ENCODE measurements around the gene PADI2. TPM values are rescaled to one million over a fixed set of nuclear protein-coding genes. Genes with fewer than 3 reads are reported as not detected.

Gene PADI2
- total RNA-seq, 2 experiments from 2014 or later: 0.06 TPM; not detected in 1

DNA sequence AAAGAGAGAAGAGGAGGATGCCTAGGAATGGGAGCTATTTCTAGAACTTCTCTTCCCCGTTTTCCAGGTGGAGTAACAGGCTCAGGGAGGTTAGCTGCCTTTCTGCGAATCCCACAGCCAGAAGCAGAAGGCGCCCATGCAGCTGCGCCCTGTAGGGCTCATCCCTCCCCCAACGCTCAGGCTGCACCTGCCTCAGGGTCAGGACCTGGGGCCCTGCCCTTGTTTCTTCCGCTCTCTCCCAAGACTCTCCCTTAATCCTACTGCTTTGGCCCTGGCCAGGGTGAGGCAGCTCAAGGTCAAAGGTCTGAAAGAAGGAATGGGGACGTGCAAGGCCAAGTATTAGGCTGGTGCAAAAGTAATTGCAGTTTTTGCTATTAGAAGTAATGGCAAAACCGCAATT is 30.5 kb upstream of the PADI2 start:
- Mint-ChIP-seq H3K9me3 (peaks cover 23% of the 10 kb centered on the region), H3K4me3 (no peak overlapping the region), H3K4me1 (no peaks in the 10 kb centered on the region), H3K27ac (no peak overlapping the region), H3K27me3 (peaks cover 34% of the 10 kb centered on the region), H3K36me3 (peaks cover 12% of the 10 kb centered on the region)
- DNase-seq: no peak

DNA sequence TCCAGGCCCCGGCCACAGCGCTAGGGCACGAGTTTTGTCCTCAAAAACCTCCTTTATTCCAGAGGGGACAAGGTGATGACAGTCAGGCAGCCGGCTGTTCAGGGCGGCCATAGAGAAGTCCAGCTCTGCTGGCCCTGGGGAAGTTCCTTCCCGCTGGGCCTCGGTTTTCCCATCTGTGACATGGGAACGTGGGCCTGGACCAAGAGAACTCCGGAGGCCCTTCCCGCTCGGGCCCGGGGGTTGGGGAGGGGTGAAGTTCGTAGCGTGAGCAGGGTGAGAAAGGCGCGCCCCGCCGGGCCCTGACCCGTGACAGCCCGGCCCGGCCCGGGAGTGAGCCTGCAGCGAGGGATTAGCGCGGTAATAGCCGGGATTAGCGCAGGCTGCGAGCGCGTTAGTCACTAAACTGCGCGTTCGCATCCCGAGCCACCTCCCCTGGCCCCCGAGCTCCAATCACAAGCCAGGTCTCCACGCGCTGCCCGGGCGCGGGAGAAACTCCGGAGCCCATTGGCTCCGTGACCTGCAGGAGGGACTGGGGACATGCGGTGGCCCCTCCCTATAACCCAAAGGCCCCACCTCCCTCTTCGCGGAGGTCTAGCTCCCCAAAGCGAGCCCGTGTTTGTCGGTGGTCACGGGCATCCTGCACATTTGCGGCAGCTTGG is 29.8 kb upstream of the PADI2 start:
- H3K4me1 Mint-ChIP-seq: no peaks in the 10 kb centered on the region
- DNase-seq: no peak
- peaks cover 16% of the 10 kb centered on the region for H3K9me3 Mint-ChIP-seq
- H3K4me3 Mint-ChIP-seq: no peak overlapping the region
- H3K27ac Mint-ChIP-seq: no peak overlapping the region
- H3K27me3 Mint-ChIP-seq: peaks cover 28% of the 10 kb centered on the region
- H3K36me3 Mint-ChIP-seq: peaks cover 7% of the 10 kb centered on the region

DNA sequence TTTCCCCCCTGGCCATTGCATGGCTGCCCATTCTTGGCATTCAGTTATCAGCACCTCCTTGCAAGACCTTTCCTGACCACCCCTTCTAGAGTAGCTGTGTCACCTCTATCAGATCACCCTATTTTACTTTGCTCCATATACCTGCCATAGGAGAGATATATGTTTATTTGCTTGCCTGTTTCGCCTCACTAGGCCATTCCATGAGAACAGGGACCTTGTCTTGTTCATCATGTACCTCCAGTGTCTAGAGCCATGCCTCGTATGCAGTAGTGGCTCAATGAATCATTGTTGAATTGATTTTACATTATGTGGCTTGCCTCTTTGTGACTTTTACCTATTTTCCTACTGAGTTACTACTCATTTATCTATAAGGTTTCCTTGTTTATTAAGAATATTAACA is 26.4 kb upstream of the PADI2 start:
- peaks cover 19% of the 10 kb centered on the region for H3K27me3 Mint-ChIP-seq
- peaks cover 2% of the 10 kb centered on the region for H3K9me3 Mint-ChIP-seq
- H3K27ac Mint-ChIP-seq: no peak overlapping the region

DNA sequence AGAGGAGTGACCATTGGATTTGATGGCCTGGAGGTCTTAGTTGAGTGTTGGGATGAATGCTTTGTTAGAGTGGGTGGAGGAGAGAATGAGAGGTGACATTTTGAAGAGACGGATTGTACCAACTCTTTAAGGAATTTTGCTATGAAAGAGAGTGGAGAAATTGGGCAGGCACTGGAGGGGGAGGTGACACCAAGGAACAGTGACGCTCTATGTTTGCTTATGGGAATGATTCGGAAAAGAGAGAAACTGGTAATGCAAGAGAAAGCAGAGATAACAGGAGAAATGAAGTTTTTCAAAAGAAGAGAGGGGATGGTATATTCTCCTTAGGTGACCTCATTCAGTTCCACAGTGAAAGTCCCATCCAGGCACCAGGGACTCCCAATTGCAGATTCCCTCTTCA is 24.5 kb upstream of the PADI2 start:
- no peak for DNase-seq
- peaks cover 2% of the 10 kb centered on the region for H3K9me3 Mint-ChIP-seq
- no peaks in the 10 kb centered on the region for H3K36me3 Mint-ChIP-seq
- peaks cover 6% of the 10 kb centered on the region for H3K27me3 Mint-ChIP-seq
- no peaks in the 10 kb centered on the region for H3K4me1 Mint-ChIP-seq
- no peak overlapping the region for H3K4me3 Mint-ChIP-seq
- no peak overlapping the region for H3K27ac Mint-ChIP-seq

More for the DNA sequence above, 26.4 kb upstream of the PADI2 start:
- Mint-ChIP-seq H3K4me1 (no peaks in the 10 kb centered on the region), H3K4me3 (no peak overlapping the region), H3K36me3 (no peaks in the 10 kb centered on the region)
- DNase-seq: no peak

DNA sequence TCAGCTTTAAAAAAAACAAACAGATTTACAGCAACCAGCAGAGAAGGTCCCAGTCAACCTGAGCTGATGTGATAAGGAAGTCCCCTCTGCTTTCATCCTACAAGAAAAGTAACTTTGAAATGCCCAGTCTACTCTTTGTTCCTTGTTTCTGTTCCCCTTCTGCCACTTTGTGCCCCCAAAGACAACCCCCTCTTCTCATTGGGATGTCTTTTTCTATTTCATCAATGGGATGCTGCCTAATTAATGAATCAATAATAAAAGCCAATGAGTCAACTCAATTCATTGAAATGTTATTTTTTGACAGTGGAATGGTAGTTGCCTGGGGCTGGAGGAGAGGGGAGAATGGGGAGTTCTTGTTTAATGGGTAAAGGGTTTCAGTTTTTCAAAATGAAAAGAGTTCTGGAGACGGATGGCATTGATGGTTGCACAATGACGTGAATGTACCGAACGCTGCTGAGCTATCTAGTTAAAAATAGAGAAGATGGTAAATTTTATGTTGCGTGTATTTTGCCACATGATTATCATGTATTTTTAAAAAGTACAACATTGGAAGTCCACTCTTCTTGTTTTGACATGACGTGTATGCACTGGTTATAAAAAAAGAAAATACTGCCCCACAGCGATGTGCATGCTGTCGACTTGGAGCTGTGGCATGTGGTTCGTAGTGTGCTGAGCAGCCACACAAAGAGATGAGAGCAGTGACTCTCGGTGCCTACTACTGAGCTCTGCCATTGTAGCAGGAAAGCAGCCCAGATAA is 22.4 kb upstream of the PADI2 start:
- peaks cover 2% of the 10 kb centered on the region for H3K9me3 Mint-ChIP-seq
- no peaks in the 10 kb centered on the region for H3K36me3 Mint-ChIP-seq
- DNase-seq: no peak
- no peak overlapping the region for H3K27ac Mint-ChIP-seq
- no peak overlapping the region for H3K4me3 Mint-ChIP-seq
- H3K27me3 Mint-ChIP-seq: peaks cover 8% of the 10 kb centered on the region
- H3K4me1 Mint-ChIP-seq: no peaks in the 10 kb centered on the region

DNA sequence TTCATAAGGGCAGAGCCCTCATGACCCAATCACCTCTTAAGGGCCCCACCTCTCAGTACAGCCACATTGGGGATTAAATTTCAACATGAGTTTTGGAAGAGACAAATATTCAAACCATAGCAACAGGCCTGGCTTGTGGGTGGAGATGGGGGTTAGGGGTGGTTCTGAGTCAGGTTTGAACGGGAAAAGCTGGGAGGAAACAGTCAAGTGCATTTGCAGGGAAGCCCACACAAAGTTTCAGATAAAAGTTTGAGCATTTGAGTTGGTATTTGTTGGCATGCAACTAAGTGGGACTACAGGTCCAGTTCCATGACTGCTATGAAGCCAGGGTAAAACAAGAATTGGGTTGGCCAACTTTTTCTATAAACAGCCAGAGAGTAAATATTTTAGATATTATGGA is 21.0 kb upstream of the PADI2 start:
- DNase-seq: no peak

DNA sequence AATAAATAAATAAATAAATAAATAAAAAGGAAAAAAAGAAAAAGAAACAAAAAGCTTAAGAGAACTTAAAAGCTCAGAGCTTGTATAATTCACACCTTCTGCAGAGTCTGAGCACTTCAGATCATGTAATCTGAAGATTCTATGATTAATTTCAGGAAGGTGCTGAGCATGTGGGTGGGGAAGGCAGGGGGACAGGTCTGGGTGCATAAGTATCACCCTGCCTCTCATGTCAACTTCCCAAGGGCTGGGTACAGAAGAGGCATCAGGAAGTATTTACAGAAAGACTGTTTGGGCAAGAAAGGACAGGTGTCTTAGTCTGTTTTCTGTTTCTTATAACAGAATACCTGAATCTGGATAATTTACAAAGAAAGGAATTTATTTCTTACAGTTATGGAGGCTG is 20.4 kb upstream of the PADI2 start:
- no peak for DNase-seq
- no peak overlapping the region for H3K27ac Mint-ChIP-seq
- peaks cover 11% of the 10 kb centered on the region for H3K27me3 Mint-ChIP-seq
- H3K4me1 Mint-ChIP-seq: no peaks in the 10 kb centered on the region
- peaks cover 2% of the 10 kb centered on the region for H3K9me3 Mint-ChIP-seq
- no peaks in the 10 kb centered on the region for H3K36me3 Mint-ChIP-seq
- no peak overlapping the region for H3K4me3 Mint-ChIP-seq

More for the DNA sequence above, 21.0 kb upstream of the PADI2 start:
- Mint-ChIP-seq H3K4me1 (no peaks in the 10 kb centered on the region), H3K36me3 (no peaks in the 10 kb centered on the region), H3K27me3 (peaks cover 8% of the 10 kb centered on the region), H3K27ac (no peak overlapping the region), H3K4me3 (no peak overlapping the region), H3K9me3 (peaks cover 2% of the 10 kb centered on the region)

DNA sequence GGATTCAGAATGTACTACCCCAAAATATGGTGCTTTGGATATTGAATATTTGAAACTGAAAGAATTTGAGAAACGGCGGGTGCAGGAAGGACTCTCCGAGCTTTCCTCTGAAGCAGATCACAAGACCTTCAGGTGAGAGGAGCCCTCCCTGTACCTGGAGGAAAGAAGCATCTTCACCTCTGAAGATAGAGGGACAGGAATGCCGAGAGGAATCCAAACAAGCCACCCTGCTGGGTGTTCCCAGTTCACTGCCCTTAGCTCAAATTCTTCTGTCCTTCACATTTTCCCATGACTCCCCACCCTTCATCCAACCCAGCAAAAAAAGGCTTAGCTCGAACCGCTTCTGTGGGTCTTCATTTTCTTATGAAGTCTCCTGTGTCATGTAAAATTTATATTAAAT is 18.2 kb upstream of the PADI2 start:
- H3K9me3 Mint-ChIP-seq: no peaks in the 10 kb centered on the region
- H3K36me3 Mint-ChIP-seq: no peaks in the 10 kb centered on the region
- no peak for DNase-seq
- H3K4me3 Mint-ChIP-seq: no peak overlapping the region
- no peaks in the 10 kb centered on the region for H3K4me1 Mint-ChIP-seq
- H3K27ac Mint-ChIP-seq: no peak overlapping the region
- peaks cover 13% of the 10 kb centered on the region for H3K27me3 Mint-ChIP-seq

DNA sequence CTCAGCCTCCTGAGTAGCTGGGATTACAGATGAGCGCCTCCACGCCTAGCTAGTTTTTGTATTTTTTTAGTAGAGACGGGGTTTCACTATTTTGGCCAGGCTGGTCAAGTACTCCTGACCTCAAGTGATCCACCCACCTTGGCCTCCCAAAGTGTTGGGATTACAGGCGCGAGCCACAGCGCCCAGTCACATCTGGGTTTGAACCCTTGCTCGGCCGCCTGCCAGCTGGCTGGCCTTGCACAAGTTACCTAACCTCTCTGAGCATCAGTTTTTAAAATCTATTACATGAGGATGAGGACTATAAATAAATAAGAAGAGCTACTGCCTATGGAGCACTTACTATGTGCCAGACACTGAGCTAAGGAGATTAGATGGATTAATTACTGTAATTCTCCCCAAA is 17.7 kb upstream of the PADI2 start:
- peaks cover 13% of the 10 kb centered on the region for H3K27me3 Mint-ChIP-seq
- no peaks in the 10 kb centered on the region for H3K9me3 Mint-ChIP-seq
- H3K27ac Mint-ChIP-seq: no peak overlapping the region
- no peaks in the 10 kb centered on the region for H3K4me1 Mint-ChIP-seq
- no peak for DNase-seq
- H3K4me3 Mint-ChIP-seq: no peak overlapping the region
- H3K36me3 Mint-ChIP-seq: no peaks in the 10 kb centered on the region

DNA sequence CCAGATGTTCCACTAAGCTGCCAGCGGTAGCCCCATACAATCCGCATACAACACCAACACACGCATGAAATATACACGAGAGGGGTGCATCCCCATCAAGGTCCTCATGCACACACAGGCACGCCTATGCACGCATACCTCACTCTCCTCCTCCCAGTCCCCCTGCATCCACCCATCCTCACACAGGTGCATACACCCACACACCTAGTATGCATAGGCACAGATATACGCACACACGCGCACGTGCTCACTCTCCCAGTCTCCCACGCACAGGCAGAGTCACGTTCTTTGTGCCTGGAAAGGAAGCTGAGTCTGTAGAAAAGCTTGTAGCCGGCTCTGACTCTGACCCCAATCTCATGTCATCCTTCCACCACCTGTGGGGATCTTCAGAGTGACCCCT is 16.9 kb upstream of the PADI2 start:
- Mint-ChIP-seq H3K9me3 (no peaks in the 10 kb centered on the region), H3K4me1 (no peaks in the 10 kb centered on the region), H3K27me3 (peaks cover 10% of the 10 kb centered on the region), H3K4me3 (no peak overlapping the region), H3K27ac (no peak overlapping the region), H3K36me3 (no peaks in the 10 kb centered on the region)
- no peak for DNase-seq

DNA sequence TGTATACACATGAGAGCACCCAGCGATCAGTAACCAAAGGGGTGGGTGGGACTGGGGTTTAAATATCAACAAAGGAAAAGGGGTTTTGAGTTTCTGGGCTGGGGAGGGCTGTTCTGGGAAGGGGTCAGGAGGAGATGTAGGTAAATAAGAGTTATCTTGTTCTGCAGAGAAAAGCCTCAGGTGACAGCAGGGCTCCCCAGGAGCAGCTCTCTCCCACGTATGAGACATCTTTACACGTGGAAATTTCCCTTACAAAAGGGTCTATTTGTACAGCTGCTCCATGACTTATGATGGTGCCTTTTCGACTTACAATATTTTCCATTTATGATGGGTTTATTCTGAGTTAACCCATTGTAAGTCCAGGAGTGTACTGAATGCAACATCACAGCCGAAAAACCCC is 16.3 kb upstream of the PADI2 start:
- H3K9me3 Mint-ChIP-seq: no peaks in the 10 kb centered on the region
- H3K27ac Mint-ChIP-seq: no peak overlapping the region
- no peak overlapping the region for H3K4me3 Mint-ChIP-seq
- no peaks in the 10 kb centered on the region for H3K36me3 Mint-ChIP-seq
- no peaks in the 10 kb centered on the region for H3K4me1 Mint-ChIP-seq
- DNase-seq: no peak
- H3K27me3 Mint-ChIP-seq: peaks cover 10% of the 10 kb centered on the region

DNA sequence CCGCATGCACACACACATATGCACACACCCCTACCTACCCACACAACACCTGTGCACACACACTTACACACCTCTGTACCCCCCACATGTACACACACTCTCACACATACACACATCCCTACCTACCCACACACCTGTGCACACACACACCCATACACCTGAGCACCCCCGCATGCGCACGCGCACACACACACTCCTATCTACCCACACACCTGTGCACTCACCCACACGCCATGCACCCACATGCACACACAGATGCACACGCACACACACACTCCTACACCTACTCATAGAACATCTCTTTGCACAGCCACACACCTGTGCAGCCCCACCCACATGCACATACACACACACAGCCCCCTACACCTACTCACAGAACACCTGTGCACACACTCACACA is 15.5 kb upstream of the PADI2 start:
- Mint-ChIP-seq H3K27ac (no peak overlapping the region), H3K4me1 (no peaks in the 10 kb centered on the region)

DNA sequence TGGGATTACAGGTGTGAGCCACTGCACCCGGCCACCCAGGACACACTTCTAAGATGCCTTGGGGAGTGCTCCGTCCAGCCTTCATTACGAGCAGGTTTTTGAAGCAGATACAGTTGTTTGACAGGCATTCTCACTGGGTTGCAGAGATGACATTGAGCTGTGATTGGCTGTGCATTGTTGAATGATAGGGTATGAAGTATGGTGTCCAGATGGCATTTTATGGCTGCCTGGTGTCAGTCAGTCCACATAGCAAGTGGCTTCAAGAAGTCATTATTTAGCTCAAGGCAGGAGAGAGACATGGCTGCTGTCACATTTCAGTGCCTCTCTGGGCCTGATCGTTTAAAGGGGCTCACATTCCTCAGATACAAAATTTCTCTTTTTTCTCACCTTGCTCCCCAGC is 14.8 kb upstream of the PADI2 start:
- H3K4me1 Mint-ChIP-seq: no peaks in the 10 kb centered on the region
- H3K9me3 Mint-ChIP-seq: no peaks in the 10 kb centered on the region
- H3K4me3 Mint-ChIP-seq: no peak overlapping the region
- H3K27me3 Mint-ChIP-seq: peaks cover 10% of the 10 kb centered on the region
- H3K27ac Mint-ChIP-seq: no peak overlapping the region
- no peak for DNase-seq
- no peaks in the 10 kb centered on the region for H3K36me3 Mint-ChIP-seq

More for the DNA sequence above, 15.5 kb upstream of the PADI2 start:
- H3K27me3 Mint-ChIP-seq: peaks cover 10% of the 10 kb centered on the region
- H3K36me3 Mint-ChIP-seq: no peaks in the 10 kb centered on the region
- H3K9me3 Mint-ChIP-seq: no peaks in the 10 kb centered on the region
- H3K4me3 Mint-ChIP-seq: no peak overlapping the region
- DNase-seq: no peak

DNA sequence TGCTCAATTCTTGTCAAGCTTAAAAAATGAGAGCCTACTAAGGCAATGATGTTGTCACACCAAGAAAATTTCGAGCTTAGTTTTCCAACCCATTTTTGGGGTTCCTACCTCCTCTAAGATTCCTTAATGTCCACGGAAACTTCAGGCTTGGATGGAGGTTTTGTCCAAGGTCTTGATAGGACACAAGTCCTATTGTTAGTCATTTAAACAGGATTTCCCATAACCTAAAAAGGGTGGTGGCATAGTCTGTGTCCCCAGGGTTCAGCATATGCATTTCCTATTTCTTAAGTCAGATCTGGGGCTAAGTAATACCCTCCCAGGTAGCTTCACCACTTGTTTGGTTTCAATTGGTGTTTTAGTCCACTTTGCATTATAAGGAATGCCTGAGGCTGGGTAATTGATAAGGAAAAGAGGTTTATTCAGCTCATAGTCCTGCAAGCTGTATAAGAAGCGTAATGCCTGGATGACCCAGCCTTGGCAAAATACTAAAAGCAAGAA is 10.9 kb upstream of the PADI2 start:
- Mint-ChIP-seq H3K27ac (no peak overlapping the region), H3K36me3 (no peaks in the 10 kb centered on the region), H3K4me3 (no peak overlapping the region), H3K27me3 (peaks cover 20% of the 10 kb centered on the region), H3K9me3 (no peaks in the 10 kb centered on the region), H3K4me1 (no peaks in the 10 kb centered on the region)
- no peak for DNase-seq

DNA sequence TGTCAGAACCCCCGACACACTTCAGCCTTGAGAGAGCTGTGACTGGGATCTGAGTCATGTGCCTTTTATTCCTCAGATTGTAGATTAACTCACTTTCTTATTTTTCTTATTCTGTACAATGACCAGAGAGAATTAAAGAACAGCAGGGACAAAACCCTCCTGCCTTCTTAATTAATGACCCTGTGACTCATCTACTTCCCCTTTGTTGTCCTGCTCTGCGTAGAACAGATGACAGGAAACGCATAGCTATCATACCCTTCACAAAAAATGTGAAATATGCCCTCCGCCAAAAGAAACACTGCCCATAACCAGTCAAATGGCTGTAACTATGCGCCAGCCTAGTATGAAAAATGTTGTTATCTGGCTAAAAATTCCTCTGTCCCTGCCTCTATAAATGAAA is 9.1 kb upstream of the PADI2 start:
- no peak for DNase-seq
- H3K27me3 Mint-ChIP-seq: peaks cover 16% of the 10 kb centered on the region
- no peaks in the 10 kb centered on the region for H3K4me1 Mint-ChIP-seq
- H3K27ac Mint-ChIP-seq: no peak overlapping the region
- no peaks in the 10 kb centered on the region for H3K36me3 Mint-ChIP-seq
- H3K4me3 Mint-ChIP-seq: no peak overlapping the region
- no peaks in the 10 kb centered on the region for H3K9me3 Mint-ChIP-seq

DNA sequence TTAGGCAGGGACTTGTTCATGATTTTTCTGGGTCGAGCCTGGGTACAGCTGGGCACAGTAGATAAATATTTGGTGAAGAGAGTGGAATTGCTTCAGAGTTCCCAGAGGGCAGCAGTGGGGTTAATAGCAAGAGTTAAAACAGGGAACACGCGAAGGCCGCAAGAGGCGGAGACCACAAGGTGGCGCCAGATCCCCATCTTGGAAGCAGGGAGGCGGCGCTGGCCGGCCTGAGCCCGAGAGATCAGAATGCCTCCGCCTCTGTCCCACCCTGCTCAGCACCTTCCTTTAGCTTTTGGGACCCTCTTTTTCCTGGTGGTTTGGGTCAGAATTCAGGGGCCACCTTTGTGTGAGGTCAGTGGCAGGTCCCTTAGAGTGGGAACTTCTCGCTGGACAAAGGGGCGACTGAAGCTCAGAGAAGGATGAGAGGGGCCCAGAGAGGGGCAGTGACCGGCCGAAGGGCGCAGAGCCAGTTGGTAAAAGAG is 6.5 kb upstream of the PADI2 start:
- peaks cover 19% of the 10 kb centered on the region for H3K27me3 Mint-ChIP-seq
- H3K4me3 Mint-ChIP-seq: no peak overlapping the region
- H3K4me1 Mint-ChIP-seq: no peaks in the 10 kb centered on the region
- H3K36me3 Mint-ChIP-seq: no peaks in the 10 kb centered on the region
- peak; percentile 76 for DNase-seq
- no peak overlapping the region for H3K27ac Mint-ChIP-seq
- H3K9me3 Mint-ChIP-seq: no peaks in the 10 kb centered on the region
